T-helper 17 cell (primary cell): ENCODE results near the gene GPX3. TPM values are rescaled to one million over a fixed set of nuclear protein-coding genes. Genes with fewer than 3 reads are reported as not detected.

ENCODE experiments used
- ATAC-seq: fragments of 150-1000 bp; cut with Tn5 transposase; 2 replicates; pipeline ENCODE4 v1.10.0; 2021; ENCODE audit warnings: mild to moderate bottlenecking, moderate library complexity
- DNase-seq, 3 donors: peaks; one replicate each; pipeline versions ENCODE4 v3.0.0 to v3.0.0-alpha.2; 2020 to 2021
- H3K9me3 ChIP-seq: one replicate; pipeline ENCODE4 v1.7.0; 2013; ENCODE audit warnings: low read length, mild to moderate bottlenecking; ENCODE audit not compliant: control insufficient read depth, poor library complexity, severe bottlenecking
- H3K27ac Mint-ChIP-seq: one replicate; pipeline ENCODE4 v1.8.0; 2022; ENCODE audit warnings: mild to moderate bottlenecking, moderate library complexity, mixed read lengths
- H3K27me3 Mint-ChIP-seq: one replicate; pipeline ENCODE4 v1.8.0; 2022; ENCODE audit warnings: mixed read lengths
- H3K36me3 Mint-ChIP-seq: one replicate; pipeline ENCODE4 v1.8.0; 2022; ENCODE audit warnings: low read depth, mixed read lengths
- H3K4me1 Mint-ChIP-seq: one replicate; pipeline ENCODE4 v1.8.0; 2022; ENCODE audit warnings: mild to moderate bottlenecking, mixed read lengths
- H3K4me3 Mint-ChIP-seq: one replicate; pipeline ENCODE4 v1.8.0; 2022; ENCODE audit warnings: mild to moderate bottlenecking, moderate library complexity, mixed read lengths
- total RNA-seq, 4 donors: library from RNA in 2 of 4; stranded (reverse) in 2 of 4; gene quantifications; one replicate each; pipeline ENCODE4 v1.2.3 and lab custom pipeline; 2022 to 2026

Gene GPX3
- total RNA-seq, 2 donors from 2014 or later, result 0.22 TPM; not detected in 1

- peaks cover 43% of the 10 kb centered on the region for H3K27me3 Mint-ChIP-seq
Measured at GRCh38 chr5:151004499-151004898, 15.9 kb upstream of the GPX3 start.

GRCh38 chr5:151005187-151005949 is 15.0 kb upstream of the GPX3 start:
- no peaks in the 10 kb centered on the region for H3K4me1 Mint-ChIP-seq
- H3K4me3 Mint-ChIP-seq, result no peak overlapping the region
- H3K27me3 Mint-ChIP-seq, result peaks cover 37% of the 10 kb centered on the region
- H3K9me3 ChIP-seq, result no peaks in the 10 kb centered on the region
- H3K27ac Mint-ChIP-seq, result no peak overlapping the region
- ATAC-seq, result no peak
- no peak for DNase-seq
- no peaks in the 10 kb centered on the region for H3K36me3 Mint-ChIP-seq

More at GRCh38 chr5:151004499-151004898, 15.9 kb upstream of the GPX3 start:
- Mint-ChIP-seq H3K4me3 (no peak overlapping the region), H3K36me3 (no peaks in the 10 kb centered on the region), H3K4me1 (no peaks in the 10 kb centered on the region), H3K27ac (no peak overlapping the region)
- no peak for ATAC-seq
- DNase-seq, result no peak
- no peaks in the 10 kb centered on the region for H3K9me3 ChIP-seq

GRCh38 chr5:151005950-151006576 is 14.3 kb upstream of the GPX3 start:
- Mint-ChIP-seq H3K36me3 (no peaks in the 10 kb centered on the region), H3K4me1 (no peaks in the 10 kb centered on the region), H3K27me3 (peaks cover 34% of the 10 kb centered on the region), H3K4me3 (peak overlapping the region; percentile 41), H3K27ac (no peak overlapping the region)
- H3K9me3 ChIP-seq, result no peaks in the 10 kb centered on the region
- ATAC-seq (no peak), DNase-seq (no peak)

- no peaks in the 10 kb centered on the region for H3K9me3 ChIP-seq
- H3K27me3 Mint-ChIP-seq, result peaks cover 38% of the 10 kb centered on the region
- no peaks in the 10 kb centered on the region for H3K36me3 Mint-ChIP-seq
- DNase-seq (no peak), ATAC-seq (no peak)
- H3K27ac Mint-ChIP-seq, result no peak overlapping the region
- H3K4me3 Mint-ChIP-seq, result no peak overlapping the region
- no peaks in the 10 kb centered on the region for H3K4me1 Mint-ChIP-seq
Measured at GRCh38 chr5:151006704-151007334, 13.6 kb upstream of the GPX3 start.

GRCh38 chr5:151007430-151008209 is 12.8 kb upstream of the GPX3 start:
- no peaks in the 10 kb centered on the region for H3K36me3 Mint-ChIP-seq
- no peaks in the 10 kb centered on the region for H3K4me1 Mint-ChIP-seq
- DNase-seq (no peak), ATAC-seq (no peak)
- no peak overlapping the region for H3K4me3 Mint-ChIP-seq
- no peak overlapping the region for H3K27ac Mint-ChIP-seq
- H3K27me3 Mint-ChIP-seq, result peaks cover 39% of the 10 kb centered on the region
- no peaks in the 10 kb centered on the region for H3K9me3 ChIP-seq

- H3K4me3 Mint-ChIP-seq, result no peak overlapping the region
- H3K27ac Mint-ChIP-seq, result no peak overlapping the region
- no peaks in the 10 kb centered on the region for H3K36me3 Mint-ChIP-seq
- no peak for ATAC-seq
- no peak for DNase-seq
- no peaks in the 10 kb centered on the region for H3K4me1 Mint-ChIP-seq
- H3K27me3 Mint-ChIP-seq, result peaks cover 35% of the 10 kb centered on the region
- H3K9me3 ChIP-seq, result no peaks in the 10 kb centered on the region
Measured at GRCh38 chr5:151008210-151008491, 12.2 kb upstream of the GPX3 start.

- H3K9me3 ChIP-seq, result no peaks in the 10 kb centered on the region
- Mint-ChIP-seq H3K27ac (no peak overlapping the region), H3K4me1 (no peaks in the 10 kb centered on the region), H3K36me3 (no peaks in the 10 kb centered on the region), H3K27me3 (peaks cover 27% of the 10 kb centered on the region), H3K4me3 (no peak overlapping the region)
- DNase-seq, result no peak
- no peak for ATAC-seq
Measured at GRCh38 chr5:151008906-151009305, 11.5 kb upstream of the GPX3 start.

GRCh38 chr5:151012862-151013261 is 7.5 kb upstream of the GPX3 start:
- peaks cover 4% of the 10 kb centered on the region for H3K4me1 Mint-ChIP-seq
- no peak overlapping the region for H3K27ac Mint-ChIP-seq

GRCh38 chr5:151014680-151015343 is 5.6 kb upstream of the GPX3 start:
- Mint-ChIP-seq H3K4me3 (no peak overlapping the region), H3K4me1 (peaks cover 6% of the 10 kb centered on the region), H3K27me3 (peaks cover 6% of the 10 kb centered on the region), H3K36me3 (peaks cover 3% of the 10 kb centered on the region), H3K27ac (no peak overlapping the region)
- H3K9me3 ChIP-seq, result no peaks in the 10 kb centered on the region
- DNase-seq, result no peak
- no peak for ATAC-seq

More at GRCh38 chr5:151012862-151013261, 7.5 kb upstream of the GPX3 start:
- Mint-ChIP-seq H3K27me3 (peaks cover 20% of the 10 kb centered on the region), H3K36me3 (peaks cover 3% of the 10 kb centered on the region), H3K4me3 (no peak overlapping the region)
- ATAC-seq (no peak), DNase-seq (no peak)
- H3K9me3 ChIP-seq, result no peaks in the 10 kb centered on the region

GRCh38 chr5:151015974-151016587 is 4.3 kb upstream of the GPX3 start:
- Mint-ChIP-seq H3K27ac (no peak overlapping the region), H3K4me1 (peaks cover 9% of the 10 kb centered on the region), H3K36me3 (peaks cover 3% of the 10 kb centered on the region), H3K27me3 (peaks cover 6% of the 10 kb centered on the region), H3K4me3 (no peak overlapping the region)
- H3K9me3 ChIP-seq, result no peaks in the 10 kb centered on the region
- ATAC-seq (no peak), DNase-seq (no peak)

GRCh38 chr5:151016700-151017099 is 3.7 kb upstream of the GPX3 start:
- ATAC-seq, result no peak
- no peak overlapping the region for H3K27ac Mint-ChIP-seq
- no peak for DNase-seq
- no peak overlapping the region for H3K4me3 Mint-ChIP-seq
- peaks cover 11% of the 10 kb centered on the region for H3K4me1 Mint-ChIP-seq
- peaks cover 3% of the 10 kb centered on the region for H3K36me3 Mint-ChIP-seq
- H3K9me3 ChIP-seq, result no peaks in the 10 kb centered on the region
- peaks cover 3% of the 10 kb centered on the region for H3K27me3 Mint-ChIP-seq

- Mint-ChIP-seq H3K36me3 (peaks cover 3% of the 10 kb centered on the region), H3K4me3 (no peak overlapping the region), H3K4me1 (peaks cover 20% of the 10 kb centered on the region), H3K27ac (no peak overlapping the region), H3K27me3 (no peaks in the 10 kb centered on the region)
- DNase-seq (no peak), ATAC-seq (no peak)
- no peaks in the 10 kb centered on the region for H3K9me3 ChIP-seq
Measured at GRCh38 chr5:151017897-151018296, 2.5 kb upstream of the GPX3 start.
